Activated B cell treated with CpG ODN at 0.5 μM for 24 hours (primary cell): Measurements from ENCODE around the gene RMDN2. TPM values are rescaled to one million over a fixed set of nuclear protein-coding genes. Genes with fewer than 3 reads are reported as not detected.

Experiments used
- ATAC-seq: fragments of 200-7000 bp; cut with Tn5 transposase; one replicate; pipeline ENCODE4 v1.10.0; 2021; ENCODE audit warnings: low read depth, mild to moderate bottlenecking, moderate library complexity
- CTCF ChIA-PET: fragments of 350-600 bp; sonication (Branson Sonifier 250); formaldehyde crosslinking; loops from one replicate; lab custom pipeline; 2021; ENCODE audit warnings: antibody characterized with exemption; lab: Charles Lee
- POLR2A ChIA-PET: fragments of 350-600 bp; sonication (Branson Sonifier 250); formaldehyde crosslinking; loops from one replicate; lab custom pipeline; 2021; ENCODE audit warnings: antibody characterized with exemption; lab: Charles Lee
- DNase-seq: peaks from one replicate; pipeline ENCODE4 v3.0.0; 2022
- H3K27ac Mint-ChIP-seq: one replicate; pipeline ENCODE4 v1.8.0; 2020; ENCODE audit warnings: mixed read lengths
- H3K27me3 Mint-ChIP-seq: one replicate; pipeline ENCODE4 v1.8.0; 2021; ENCODE audit warnings: mixed read lengths
- H3K36me3 Mint-ChIP-seq: one replicate; pipeline ENCODE4 v1.8.0; 2021; ENCODE audit warnings: low read depth, mixed read lengths
- H3K4me1 Mint-ChIP-seq: one replicate; pipeline ENCODE4 v1.8.0; 2021; ENCODE audit warnings: mixed read lengths
- H3K4me3 Mint-ChIP-seq: one replicate; pipeline ENCODE4 v1.8.0; 2020; ENCODE audit warnings: mild to moderate bottlenecking, mixed read lengths
- H3K9me3 Mint-ChIP-seq: one replicate; pipeline ENCODE4 v1.8.0; 2020; ENCODE audit warnings: mixed read lengths
- intact Hi-C: fragments of 100-400 bp; cut with micrococcal nuclease; formaldehyde crosslinking; loops from one replicate; pipeline ENCODE4 v1.15.1; 2024
- total RNA-seq: library from RNA; stranded (reverse); gene quantifications from 2 replicates; pipeline ENCODE4 v1.2.3, GENCODE V29; 2022
- TF ChIP-seq, protein P1 (sequence below): fragments of 200-600 bp; IDR thresholded peaks from one replicate; pipeline ENCODE4 v1.8.0; 2022; ENCODE audit warnings: antibody characterized with exemption, mild to moderate bottlenecking

RMDN2 gene
- total RNA-seq, 1 donor from 2014 or later: 7.0 TPM

DNA sequence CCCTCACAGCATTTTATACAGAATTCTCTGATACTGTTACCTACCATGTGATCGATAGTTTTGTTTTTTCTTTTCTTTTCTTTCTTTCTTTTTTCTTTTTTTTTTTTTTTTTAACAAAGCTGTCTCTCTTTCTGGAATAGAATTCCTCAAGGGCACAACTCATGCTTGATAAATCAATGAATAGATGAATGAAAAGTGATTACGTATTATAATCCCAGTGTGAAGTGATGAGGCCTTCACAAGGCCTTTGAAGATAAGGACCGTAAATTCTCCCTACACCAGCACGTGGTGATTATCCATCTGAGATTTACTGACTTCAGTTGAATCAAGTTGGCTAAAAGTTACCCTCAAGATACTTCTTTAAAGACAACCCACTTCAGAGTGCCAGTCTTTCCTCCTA, 46.6 kb upstream of the RMDN2 start:
- intact Hi-C loops: no loop called here
- peaks cover 3% of the 10 kb centered on the region for H3K4me1 Mint-ChIP-seq
- H3K36me3 Mint-ChIP-seq: no peaks in the 10 kb centered on the region
- no peaks in the 10 kb centered on the region for H3K9me3 Mint-ChIP-seq
- H3K27ac Mint-ChIP-seq: no peak overlapping the region
- DNase-seq (no peak), ATAC-seq (no peak)
- ChIA-PET POLR2A (interaction anchor here (0.8 kb wide), 1 partner anchor 47 kb away, joined by 3 read pairs; the partner anchor contains the start of gene RMDN2), CTCF (interaction anchor here (1.8 to 7.2 kb wide), 5 partner anchors 24 to 710 kb away, joined by 9 to 85 read pairs (median 23); no protein-coding TSS in a partner anchor)
- TF ChIP-seq, protein P1, sequence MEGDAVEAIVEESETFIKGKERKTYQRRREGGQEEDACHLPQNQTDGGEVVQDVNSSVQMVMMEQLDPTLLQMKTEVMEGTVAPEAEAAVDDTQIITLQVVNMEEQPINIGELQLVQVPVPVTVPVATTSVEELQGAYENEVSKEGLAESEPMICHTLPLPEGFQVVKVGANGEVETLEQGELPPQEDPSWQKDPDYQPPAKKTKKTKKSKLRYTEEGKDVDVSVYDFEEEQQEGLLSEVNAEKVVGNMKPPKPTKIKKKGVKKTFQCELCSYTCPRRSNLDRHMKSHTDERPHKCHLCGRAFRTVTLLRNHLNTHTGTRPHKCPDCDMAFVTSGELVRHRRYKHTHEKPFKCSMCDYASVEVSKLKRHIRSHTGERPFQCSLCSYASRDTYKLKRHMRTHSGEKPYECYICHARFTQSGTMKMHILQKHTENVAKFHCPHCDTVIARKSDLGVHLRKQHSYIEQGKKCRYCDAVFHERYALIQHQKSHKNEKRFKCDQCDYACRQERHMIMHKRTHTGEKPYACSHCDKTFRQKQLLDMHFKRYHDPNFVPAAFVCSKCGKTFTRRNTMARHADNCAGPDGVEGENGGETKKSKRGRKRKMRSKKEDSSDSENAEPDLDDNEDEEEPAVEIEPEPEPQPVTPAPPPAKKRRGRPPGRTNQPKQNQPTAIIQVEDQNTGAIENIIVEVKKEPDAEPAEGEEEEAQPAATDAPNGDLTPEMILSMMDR: no peak
- no peak overlapping the region for H3K4me3 Mint-ChIP-seq
- peaks cover 26% of the 10 kb centered on the region for H3K27me3 Mint-ChIP-seq

DNA sequence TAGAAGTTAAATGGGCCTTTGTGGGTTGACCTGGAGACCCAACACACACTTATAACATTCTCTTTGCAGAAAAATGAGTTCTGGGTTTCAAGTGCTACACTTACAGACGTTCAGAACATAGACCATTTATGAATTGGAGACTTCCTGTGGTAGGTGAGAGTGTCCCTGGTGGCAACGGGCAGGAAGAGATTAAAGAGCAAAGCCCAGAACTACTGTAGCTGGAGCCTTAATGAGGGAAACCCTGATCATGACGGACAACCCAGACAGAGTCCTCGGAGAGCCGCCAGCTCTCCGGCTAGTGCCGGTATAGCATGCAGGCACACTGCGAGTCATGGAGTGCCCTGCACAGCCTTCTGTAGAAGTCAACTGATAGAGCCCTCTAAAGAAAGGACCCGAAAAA, 44.5 kb upstream of the RMDN2 start:
- ChIA-PET CTCF (interaction anchor here (2.4 to 7.2 kb wide), 2 partner anchors 48 to 483 kb away, joined by 11 to 85 read pairs; no protein-coding TSS in a partner anchor), POLR2A (no interaction called here)
- DNase-seq: no peak
- TF ChIP-seq, protein P1: no peak
- ATAC-seq: no peak
- Mint-ChIP-seq H3K27ac (no peak overlapping the region), H3K4me1 (peaks cover 3% of the 10 kb centered on the region), H3K36me3 (no peaks in the 10 kb centered on the region), H3K4me3 (no peak overlapping the region), H3K27me3 (peaks cover 26% of the 10 kb centered on the region), H3K9me3 (no peaks in the 10 kb centered on the region)
- intact Hi-C loops: no loop called here

DNA sequence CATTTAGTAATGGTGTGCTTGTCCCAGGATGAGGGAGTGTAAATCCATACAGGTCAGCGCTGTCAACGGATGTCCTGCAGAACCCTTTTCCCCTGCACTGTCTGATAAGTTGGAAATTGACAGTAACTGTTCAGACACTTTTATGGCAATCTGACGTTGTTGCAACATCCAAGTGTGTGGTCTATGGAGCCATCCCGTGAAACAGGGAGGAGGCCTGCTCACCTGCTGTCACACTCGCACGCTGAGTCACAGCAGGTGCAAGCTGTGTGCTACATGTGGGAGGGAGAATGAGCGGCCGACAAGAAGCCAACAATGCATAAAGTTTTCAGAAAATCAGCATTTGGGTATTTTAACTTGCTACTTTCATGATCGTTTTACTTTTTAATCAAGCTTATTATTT, 43.7 kb upstream of the RMDN2 start:
- Mint-ChIP-seq H3K4me3 (no peak overlapping the region), H3K9me3 (no peaks in the 10 kb centered on the region), H3K36me3 (no peaks in the 10 kb centered on the region), H3K27ac (no peak overlapping the region), H3K27me3 (peaks cover 27% of the 10 kb centered on the region), H3K4me1 (peaks cover 3% of the 10 kb centered on the region)
- CTCF ChIA-PET: interaction anchor here (2.4 to 7.2 kb wide), 2 partner anchors 49 to 484 kb away, joined by 11 to 85 read pairs; no protein-coding TSS in a partner anchor
- no peak for DNase-seq
- intact Hi-C loops: no loop called here
- TF ChIP-seq, protein P1: no peak
- ATAC-seq: no peak
- POLR2A ChIA-PET: no interaction called here

DNA sequence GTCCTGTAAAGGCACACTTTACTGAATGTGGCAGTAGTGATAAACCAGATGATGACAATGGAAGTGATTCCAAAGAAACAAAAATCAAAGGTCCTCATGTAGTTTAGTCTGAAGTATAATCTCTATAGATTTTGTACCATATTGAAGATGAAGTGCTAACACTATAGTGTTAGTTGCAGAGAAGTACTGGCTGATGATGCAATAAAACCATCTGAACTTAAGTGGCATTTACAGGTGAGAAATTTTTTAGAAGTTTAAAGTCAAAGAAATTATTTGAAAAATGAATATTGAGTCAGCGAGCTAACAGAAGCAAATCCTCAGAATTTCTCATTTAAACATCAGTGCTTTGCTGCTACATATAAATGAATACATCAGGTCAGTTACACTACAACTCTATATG, 43.1 kb upstream of the RMDN2 start:
- intact Hi-C loops: no loop called here

DNA sequence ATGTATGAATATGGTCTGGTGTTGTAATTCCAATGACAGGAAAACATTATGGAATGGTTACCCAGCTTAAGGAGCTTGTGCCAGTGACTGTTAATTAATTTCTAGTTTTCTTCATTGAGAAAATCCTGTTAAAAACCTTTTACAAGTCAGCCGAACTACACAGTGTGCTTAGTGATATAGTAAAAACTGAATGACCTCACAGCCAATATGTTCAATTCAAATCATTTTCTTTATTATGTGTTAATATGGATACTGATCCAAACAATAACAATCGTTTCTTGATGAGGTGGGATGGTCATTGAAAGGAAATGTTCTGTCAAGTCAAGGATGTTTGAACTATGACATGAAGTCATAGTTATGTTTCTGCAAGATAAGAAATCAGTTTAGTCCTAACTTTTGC, 41.6 kb upstream of the RMDN2 start:
- H3K4me1 Mint-ChIP-seq: peaks cover 3% of the 10 kb centered on the region
- ATAC-seq (no peak), DNase-seq (no peak)
- CTCF ChIA-PET: no interaction called here
- POLR2A ChIA-PET: no interaction called here
- H3K4me3 Mint-ChIP-seq: no peak overlapping the region
- intact Hi-C loops: no loop called here
- no peak overlapping the region for H3K27ac Mint-ChIP-seq
- H3K9me3 Mint-ChIP-seq: no peaks in the 10 kb centered on the region
- TF ChIP-seq, protein P1: no peak
- peaks cover 27% of the 10 kb centered on the region for H3K27me3 Mint-ChIP-seq
- H3K36me3 Mint-ChIP-seq: no peaks in the 10 kb centered on the region

More for the DNA sequence above, 43.1 kb upstream of the RMDN2 start:
- H3K36me3 Mint-ChIP-seq: no peaks in the 10 kb centered on the region
- TF ChIP-seq, protein P1: no peak
- CTCF ChIA-PET: interaction anchor here (2.4 kb wide), 1 partner anchor 50 kb away, joined by 11 read pairs; no protein-coding TSS in a partner anchor
- H3K4me3 Mint-ChIP-seq: no peak overlapping the region
- ATAC-seq (no peak), DNase-seq (no peak)
- peaks cover 3% of the 10 kb centered on the region for H3K4me1 Mint-ChIP-seq
- POLR2A ChIA-PET: interaction anchor here (0.8 kb wide), 1 partner anchor 12 kb away, joined by 3 read pairs; no protein-coding TSS in a partner anchor
- H3K27ac Mint-ChIP-seq: no peak overlapping the region
- peaks cover 27% of the 10 kb centered on the region for H3K27me3 Mint-ChIP-seq
- no peaks in the 10 kb centered on the region for H3K9me3 Mint-ChIP-seq
